NCI-H524 (cell line): ENCODE measurements around the gene WDR27.
A peak's percentile ranks its signal among the peaks of the same experiment; 100 is the strongest.
"Not testable (repeated sequence)": the region's sequence is repeated elsewhere in the genome, so short reads cannot be mapped to it uniquely, and the experiment has no call there.

Experiments
- DNase-seq, 2 experiments: peaks; one replicate each; lab custom pipeline; 2025; lab: John Stamatoyannopoulos, UW

The WDR27 gene

DNA sequence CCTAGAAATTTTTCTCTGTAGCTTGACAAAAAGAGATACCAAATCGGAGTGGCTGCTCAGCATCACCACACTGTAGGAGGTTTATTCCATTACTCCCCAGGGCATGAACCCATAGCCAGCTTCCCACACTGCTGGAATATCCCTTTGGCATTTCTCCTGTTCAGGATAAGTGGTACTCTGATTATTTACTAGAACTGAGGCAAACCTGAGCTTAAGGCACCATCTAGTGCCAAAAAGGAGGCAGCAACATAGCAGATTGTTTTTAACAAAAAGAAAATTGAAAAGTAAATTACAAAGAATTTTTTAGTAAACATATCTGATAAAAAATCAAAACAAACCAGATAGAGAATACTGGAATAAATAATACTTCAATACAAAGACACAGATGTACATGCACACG lies 181.7 kb downstream of the WDR27 start:
- no peak for DNase-seq

GRCh38 chr6:169518451-169518850 lies 183.4 kb downstream of the WDR27 start:
- no peak for DNase-seq

DNA sequence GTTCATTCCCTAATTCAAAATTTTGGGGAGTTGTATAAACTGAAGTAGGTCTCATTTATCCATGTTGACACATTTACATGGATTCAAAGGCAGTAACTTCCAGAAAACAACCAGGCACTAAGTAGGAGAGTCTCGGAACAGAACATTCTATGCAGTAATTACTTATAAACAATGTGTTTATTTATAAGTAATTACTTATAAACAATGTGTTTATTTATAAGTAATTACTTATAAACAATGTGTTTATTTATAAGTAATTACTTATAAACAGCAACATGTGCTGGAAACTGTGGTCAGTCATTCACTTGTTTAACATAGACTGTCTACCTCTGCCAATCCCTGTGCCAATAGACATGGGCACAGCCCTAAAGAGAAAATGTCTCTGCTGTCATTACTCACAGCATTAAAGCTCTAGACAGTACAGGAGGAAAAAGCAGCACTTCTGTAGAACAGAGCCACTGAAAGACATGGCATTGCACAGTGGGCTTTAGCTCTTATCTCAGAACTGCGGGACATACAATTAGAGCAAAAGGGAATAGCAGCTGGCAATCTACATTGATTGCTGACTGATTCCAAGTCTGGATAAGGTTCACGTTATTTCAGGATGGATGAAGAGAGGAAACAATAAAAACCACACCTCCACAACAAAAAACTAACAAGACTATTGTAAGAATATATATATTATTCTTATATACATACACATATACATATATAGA lies 188.2 kb downstream of the WDR27 start:
- no peak for DNase-seq

DNA sequence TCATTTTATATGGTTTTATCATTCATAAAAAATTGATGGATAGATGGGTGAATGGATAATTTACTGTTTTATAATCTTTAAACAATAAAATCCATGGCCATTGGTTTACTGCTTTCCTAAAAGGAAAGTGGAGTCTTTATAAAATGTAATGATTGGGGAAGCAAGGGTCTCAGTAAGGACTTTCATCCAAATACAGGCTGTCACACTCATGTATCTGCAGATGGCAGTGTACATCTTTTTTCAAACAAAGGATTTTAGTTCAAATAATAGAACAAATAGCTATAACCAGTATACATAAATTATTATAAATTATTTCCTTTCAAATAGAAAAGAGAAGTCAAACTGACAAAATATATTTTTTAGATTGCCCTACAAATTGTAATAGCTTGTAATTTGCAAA lies 190.0 kb downstream of the WDR27 start:
- not testable (repeated sequence) for DNase-seq

- DNase-seq = no peak
These were observed 191.0 kb downstream of the WDR27 start for GRCh38 chr6:169510871-169511270.

GRCh38 chr6:169508452-169508851 lies 193.4 kb downstream of the WDR27 start:
- no peak for DNase-seq

DNA sequence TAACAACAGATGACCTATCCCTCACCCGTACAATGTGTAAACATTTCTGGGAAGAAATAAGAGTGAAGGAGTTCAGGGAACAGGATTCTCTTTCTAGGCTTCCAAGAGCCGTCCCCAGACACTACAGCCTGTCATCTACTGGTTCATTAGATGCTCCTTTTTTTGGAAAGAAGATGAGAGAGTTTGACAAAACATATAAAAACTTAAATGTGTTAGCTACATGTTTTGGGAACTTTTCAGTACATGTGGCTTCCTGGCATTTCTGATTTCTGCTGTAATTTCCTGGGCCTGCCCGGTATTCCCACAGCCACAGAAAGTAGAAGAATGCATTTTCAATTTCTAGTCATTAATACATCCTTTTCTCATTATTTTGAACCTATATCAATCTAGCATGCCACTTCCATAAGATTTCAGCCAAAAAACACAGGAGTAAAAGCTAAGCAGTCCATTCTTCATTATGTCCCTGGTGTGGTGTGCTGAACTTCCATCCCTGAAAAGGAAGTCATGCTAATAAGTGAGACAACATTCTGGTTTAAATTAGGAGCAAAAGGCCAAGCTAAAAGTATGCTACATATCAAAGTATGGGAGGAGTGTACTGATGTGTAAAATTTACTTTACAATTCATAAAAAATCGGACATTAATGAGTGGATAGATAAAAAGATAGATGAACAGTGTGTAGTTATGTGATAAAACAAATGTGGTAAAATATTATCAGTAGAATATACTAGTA lies 198.2 kb downstream of the WDR27 start:
- no peak for DNase-seq

DNA sequence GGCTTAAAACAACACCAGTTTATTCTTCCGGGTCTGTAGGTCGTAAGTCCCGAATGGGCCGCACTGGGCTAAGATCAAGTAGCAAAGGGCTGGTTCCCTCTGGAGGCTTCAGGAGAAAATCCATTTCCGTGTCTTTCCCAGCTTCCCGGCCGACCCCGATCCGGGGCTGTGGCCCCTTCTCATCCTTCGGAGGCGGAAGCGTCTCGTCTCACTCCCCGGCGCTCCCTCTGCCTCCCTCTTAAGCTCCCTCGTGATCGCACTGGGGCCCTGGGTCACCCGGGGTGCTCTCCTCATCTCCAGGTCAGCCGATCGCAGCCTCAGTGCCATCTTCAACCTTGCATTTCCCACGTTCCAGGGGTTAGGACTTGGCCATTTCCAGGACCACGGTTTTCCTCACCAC lies 199.4 kb downstream of the WDR27 start:
- DNase-seq = no peak

- DNase-seq = no peak
These were observed 200.0 kb downstream of the WDR27 start for GRCh38 chr6:169501777-169502313.

DNA sequence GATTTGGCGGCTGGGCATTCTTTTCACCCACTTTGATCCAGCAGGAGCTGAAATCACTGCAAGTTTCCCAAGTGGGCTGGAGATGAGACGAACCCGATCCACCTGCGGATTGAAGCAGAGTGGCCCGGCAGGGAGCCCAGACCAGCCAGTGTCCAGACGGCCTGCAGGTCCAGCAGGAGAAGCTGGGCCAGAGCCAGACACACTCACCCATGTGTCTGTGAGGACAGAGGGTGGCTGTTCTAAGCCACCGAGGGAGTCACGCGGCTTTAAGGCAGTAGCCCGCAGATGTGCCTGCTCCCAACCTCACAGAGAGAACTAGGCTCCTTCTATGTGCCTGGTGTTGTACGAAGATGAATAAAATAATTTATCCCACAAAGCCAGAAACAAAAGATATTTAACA lies 200.7 kb downstream of the WDR27 start:
- no peak for DNase-seq

GRCh38 chr6:169500688-169501087 lies 201.1 kb downstream of the WDR27 start:
- DNase-seq = no peak

- no peak for DNase-seq
These were observed 202.0 kb downstream of the WDR27 start for GRCh38 chr6:169499848-169500247.

- DNase-seq = no peak
These were observed 202.8 kb downstream of the WDR27 start for GRCh38 chr6:169498916-169499513.

- DNase-seq = no peak
These were observed 206.2 kb downstream of the WDR27 start for GRCh38 chr6:169495601-169496000.

DNA sequence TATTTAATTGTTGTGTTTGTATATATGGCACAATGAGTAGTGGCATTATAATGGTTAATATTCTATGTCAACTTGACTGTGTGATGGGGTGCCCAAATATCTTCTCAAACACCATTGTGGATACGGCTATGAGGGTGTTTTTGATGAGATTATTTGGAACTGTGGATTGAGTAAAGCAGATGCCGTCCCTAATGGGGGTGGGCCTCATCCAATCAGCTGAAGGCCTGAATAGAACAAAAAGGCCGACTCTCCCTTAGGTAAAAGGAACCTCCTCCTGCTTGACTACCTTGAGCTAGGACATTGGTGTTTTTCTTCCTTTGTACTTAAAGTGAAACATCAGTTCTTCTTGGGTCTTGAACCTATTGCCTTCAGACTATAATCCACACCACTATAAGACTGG lies 207.8 kb downstream of the WDR27 start:
- no peak for DNase-seq

- DNase-seq = no peak
These were observed 210.3 kb downstream of the WDR27 start for GRCh38 chr6:169491482-169491881.

DNA sequence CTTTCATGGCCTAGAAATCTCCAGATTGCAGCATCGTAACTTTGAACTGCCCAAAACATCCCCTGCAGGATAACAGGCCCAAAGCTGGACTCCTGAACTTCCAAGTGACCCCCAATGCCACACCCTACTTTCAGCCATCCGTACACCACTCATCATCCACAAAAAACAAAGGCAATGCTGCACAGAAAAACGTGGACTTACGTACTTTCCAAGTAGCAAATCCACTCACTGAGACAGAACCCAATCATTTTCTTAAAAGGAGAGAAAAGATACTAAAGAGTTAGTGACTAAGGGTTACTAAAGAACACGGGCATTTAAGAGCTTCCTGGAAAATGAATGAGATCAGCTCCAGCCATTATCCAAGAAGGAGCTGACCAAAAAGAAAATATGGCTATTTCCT lies 211.0 kb downstream of the WDR27 start:
- DNase-seq = no peak

DNA sequence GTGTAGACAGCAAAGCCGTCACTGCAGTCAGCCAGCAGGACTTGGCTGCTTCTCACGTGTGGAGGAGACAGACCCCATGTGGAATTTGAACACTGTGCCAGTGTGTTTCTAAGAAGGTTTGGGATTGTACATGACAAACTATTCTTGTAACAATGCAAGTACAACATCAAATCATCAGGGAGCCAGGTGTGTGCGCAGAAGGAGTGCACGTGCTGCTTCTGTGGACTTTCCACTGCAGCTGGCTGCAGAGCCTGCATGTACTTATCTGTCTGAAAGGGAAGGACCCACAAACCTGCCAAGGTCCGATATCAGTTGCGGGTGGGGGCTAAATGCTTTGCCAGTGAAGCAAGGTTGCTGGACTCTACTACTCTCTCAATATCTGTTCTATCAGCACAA lies 211.6 kb downstream of the WDR27 start:
- DNase-seq = no peak

DNA sequence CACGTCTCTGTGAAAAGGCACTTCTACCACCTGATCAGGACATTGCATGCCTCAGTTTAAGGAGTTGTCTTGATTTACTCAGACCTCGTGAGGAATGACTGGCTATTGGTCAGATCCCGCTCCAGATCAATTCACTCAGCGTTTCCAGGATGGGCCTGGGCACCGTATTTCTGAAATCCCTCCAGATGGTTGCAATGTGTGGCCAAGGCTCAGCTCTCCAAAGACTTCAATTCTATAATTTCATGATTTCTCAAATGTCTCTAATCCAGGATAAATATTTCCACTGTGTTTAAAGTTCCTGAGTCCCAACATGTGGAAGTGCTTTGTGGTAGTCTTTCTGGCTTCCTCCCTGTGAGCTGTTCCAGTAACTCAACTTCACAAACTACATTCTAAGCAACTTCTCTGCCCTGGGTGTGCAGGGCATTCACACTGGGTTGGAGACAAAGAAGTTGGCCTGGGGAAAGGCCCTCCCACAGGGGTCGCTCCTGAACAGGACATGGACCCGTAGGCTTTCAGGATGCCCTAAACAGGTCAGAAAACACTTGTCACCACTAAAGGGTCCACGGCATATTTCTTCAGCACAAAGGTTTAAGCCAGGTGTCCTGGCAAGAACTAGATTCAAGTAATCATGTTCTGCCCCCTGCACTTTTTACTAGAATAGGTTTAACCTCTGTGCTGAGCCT lies 212.1 kb downstream of the WDR27 start:
- no peak for DNase-seq

GRCh38 chr6:169487579-169488436 lies 214.0 kb downstream of the WDR27 start:
- peak in 1 of 2 experiments; percentile 29 for DNase-seq

GRCh38 chr6:169479783-169480495 lies 221.9 kb downstream of the WDR27 start:
- DNase-seq = no peak
